Nephron (organoid): ENCODE measurements around the gene ALAS1.

Source experiments
- H3K27ac Mint-ChIP-seq, 3 experiments: 2 replicates each; pipeline ENCODE4 v1.8.0; 2020; ENCODE audit warnings: mixed read lengths in 3 of 3, mild to moderate bottlenecking in 2 of 3, moderate library complexity in 1 of 3
- H3K27me3 Mint-ChIP-seq: 2 replicates; pipeline ENCODE4 v1.8.0; 2021; ENCODE audit warnings: low read depth, mild to moderate bottlenecking, moderate library complexity, mixed read lengths
- H3K36me3 Mint-ChIP-seq: 2 replicates; pipeline ENCODE4 v1.8.0; 2020; ENCODE audit warnings: low read depth, mixed read lengths
- H3K4me1 Mint-ChIP-seq: 2 replicates; pipeline ENCODE4 v1.8.0; 2020; ENCODE audit warnings: mixed read lengths
- H3K4me3 Mint-ChIP-seq, 3 experiments: 2 replicates each; pipeline ENCODE4 v1.8.0; 2020; ENCODE audit warnings: mild to moderate bottlenecking in 3 of 3, mixed read lengths in 3 of 3, moderate library complexity in 2 of 3
- H3K9me3 Mint-ChIP-seq: 2 replicates; pipeline ENCODE4 v1.8.0; 2020; ENCODE audit warnings: mixed read lengths
- TF ChIP-seq, protein P1 (sequence below), 3 experiments: fragments of 200-600 bp; sonication (generic); IDR thresholded peaks; one replicate each; pipeline ENCODE4 v1.5.0; 2021; ENCODE audit warnings: antibody characterized with exemption in 3 of 3; ENCODE audit not compliant: unreplicated experiment in 3 of 3

The ALAS1 gene

DNA sequence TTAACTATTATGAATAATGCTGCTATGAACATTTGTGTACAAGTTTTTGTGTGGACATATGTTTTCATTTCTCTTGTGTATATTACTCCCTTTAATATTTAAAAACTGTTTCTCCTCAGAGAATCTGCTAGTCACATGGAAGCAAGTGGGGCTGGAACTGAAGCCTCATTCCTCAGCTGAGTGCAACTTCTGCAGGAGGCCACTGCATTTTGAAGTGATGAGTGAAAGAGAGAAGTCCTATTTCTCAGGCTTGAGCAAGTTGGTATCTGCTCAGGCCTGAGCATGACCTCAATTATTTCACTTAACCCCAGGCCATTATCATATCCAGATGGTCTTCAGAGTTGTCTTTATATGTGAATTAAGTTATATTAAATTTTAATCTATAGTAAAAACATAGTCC is 15.9 kb downstream of the ALAS1 start:
- Mint-ChIP-seq H3K27me3 (no peaks in the 10 kb centered on the region), H3K4me1 (peaks cover 21% of the 10 kb centered on the region), H3K27ac (no peak overlapping the region), H3K9me3 (no peaks in the 10 kb centered on the region), H3K36me3 (peaks cover 66% of the 10 kb centered on the region), H3K4me3 (no peak overlapping the region)
- TF ChIP-seq, protein P1, sequence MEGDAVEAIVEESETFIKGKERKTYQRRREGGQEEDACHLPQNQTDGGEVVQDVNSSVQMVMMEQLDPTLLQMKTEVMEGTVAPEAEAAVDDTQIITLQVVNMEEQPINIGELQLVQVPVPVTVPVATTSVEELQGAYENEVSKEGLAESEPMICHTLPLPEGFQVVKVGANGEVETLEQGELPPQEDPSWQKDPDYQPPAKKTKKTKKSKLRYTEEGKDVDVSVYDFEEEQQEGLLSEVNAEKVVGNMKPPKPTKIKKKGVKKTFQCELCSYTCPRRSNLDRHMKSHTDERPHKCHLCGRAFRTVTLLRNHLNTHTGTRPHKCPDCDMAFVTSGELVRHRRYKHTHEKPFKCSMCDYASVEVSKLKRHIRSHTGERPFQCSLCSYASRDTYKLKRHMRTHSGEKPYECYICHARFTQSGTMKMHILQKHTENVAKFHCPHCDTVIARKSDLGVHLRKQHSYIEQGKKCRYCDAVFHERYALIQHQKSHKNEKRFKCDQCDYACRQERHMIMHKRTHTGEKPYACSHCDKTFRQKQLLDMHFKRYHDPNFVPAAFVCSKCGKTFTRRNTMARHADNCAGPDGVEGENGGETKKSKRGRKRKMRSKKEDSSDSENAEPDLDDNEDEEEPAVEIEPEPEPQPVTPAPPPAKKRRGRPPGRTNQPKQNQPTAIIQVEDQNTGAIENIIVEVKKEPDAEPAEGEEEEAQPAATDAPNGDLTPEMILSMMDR (IDR thresholded peaks at IDR 0.05; ENCODE audit: unreplicated experiment in 3 of 3), result no peak

DNA sequence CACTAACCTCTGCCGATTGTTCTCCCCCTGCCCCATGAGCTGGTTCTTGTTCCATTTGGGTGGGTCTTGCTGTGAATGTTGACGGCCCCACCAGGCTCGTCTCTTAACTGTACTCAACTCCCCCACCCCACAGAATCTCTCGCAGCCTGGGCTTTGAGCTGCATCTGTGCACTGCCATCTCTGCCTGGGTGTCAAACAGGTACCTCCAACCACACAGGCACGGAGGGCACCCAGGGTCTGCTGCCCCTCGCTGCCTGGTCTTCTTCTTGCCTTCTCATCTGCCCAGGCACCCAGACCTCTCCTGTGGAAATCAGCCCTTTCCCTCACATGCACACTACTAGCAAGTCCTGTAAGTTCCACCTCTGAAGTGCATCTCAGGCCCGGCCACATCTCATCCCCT is 17.4 kb downstream of the ALAS1 start:
- Mint-ChIP-seq H3K4me3 (no peak overlapping the region), H3K27ac (peak overlapping the region in 1 of 3 experiments; percentile 35), H3K27me3 (no peaks in the 10 kb centered on the region), H3K36me3 (peaks cover 53% of the 10 kb centered on the region), H3K9me3 (no peaks in the 10 kb centered on the region), H3K4me1 (peaks cover 29% of the 10 kb centered on the region)
- TF ChIP-seq, protein P1 (IDR thresholded peaks at IDR 0.05; ENCODE audit: unreplicated experiment in 3 of 3), result no peak

DNA sequence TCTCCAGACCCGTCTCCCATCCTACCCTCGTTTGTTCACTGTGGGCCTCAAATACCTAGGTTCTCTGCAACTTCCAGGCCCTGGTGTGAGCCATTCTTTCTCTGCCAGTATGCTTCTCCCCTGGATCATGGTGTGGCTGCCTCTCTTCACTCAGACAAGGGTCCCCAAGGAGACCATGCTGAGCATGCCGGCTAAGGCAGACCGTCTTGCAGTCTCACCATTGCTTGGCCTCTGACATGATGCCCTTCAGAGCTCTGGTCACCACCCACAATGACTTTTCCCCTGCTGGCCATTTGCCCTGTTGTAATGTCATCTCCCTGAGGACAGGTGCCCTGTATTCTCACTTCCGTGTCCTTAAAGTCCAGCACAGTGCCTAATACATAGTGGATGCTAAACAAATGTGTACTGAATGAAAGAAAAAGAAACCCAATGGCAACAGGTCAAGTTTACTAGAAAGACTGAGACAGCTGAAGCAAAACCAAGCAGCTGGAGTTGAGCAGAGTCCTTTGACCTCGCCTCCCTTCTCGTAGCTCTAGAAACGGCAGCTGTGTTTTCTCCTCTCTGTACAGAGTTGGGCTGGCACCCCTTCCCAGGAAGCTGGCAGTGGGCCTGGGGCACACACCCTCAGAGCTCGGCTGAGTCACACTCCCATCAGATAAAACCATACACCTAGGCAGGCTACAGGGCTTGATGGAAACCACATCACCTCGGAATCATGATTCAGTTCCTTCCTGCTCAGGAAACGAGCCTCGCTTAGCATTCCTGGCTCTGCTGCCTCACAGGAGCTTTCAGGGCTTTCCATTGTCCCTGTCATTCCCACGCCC is 18.8 kb downstream of the ALAS1 start:
- peaks cover 41% of the 10 kb centered on the region for H3K36me3 Mint-ChIP-seq

DNA sequence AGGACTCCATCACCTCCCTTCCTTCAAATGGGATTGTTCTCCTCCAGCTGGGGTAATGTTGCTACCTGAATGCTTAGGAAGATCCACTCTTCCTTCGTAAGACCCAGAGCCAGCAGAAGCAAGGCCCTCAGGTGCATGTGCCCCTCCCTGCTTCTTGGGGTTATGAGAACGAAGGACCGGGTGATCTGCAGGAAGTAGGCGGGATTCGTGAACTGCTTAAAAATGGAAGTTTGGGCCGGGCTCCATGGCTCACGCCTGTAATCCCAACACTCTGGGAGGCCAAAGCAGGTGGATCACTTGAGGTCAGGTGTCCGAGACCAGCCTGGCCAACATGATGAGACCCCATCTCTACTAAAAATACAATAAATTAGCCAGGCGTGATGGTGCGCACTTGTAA is 19.4 kb downstream of the ALAS1 start:
- Mint-ChIP-seq H3K9me3 (no peaks in the 10 kb centered on the region), H3K4me1 (peaks cover 33% of the 10 kb centered on the region), H3K27me3 (peaks cover 3% of the 10 kb centered on the region), H3K27ac (peak overlapping the region; percentile 43 to 81 (median 76)), H3K4me3 (no peak overlapping the region), H3K36me3 (peaks cover 35% of the 10 kb centered on the region)
- TF ChIP-seq, protein P1 (IDR thresholded peaks at IDR 0.05; ENCODE audit: unreplicated experiment in 3 of 3), result no peak

More for the DNA sequence above, 18.8 kb downstream of the ALAS1 start:
- TF ChIP-seq, protein P1 (IDR thresholded peaks at IDR 0.05; ENCODE audit: unreplicated experiment in 3 of 3), result no peak
- H3K27me3 Mint-ChIP-seq, result no peaks in the 10 kb centered on the region
- peak overlapping the region; percentile 43 to 81 (median 76) for H3K27ac Mint-ChIP-seq
- peaks cover 33% of the 10 kb centered on the region for H3K4me1 Mint-ChIP-seq
- H3K4me3 Mint-ChIP-seq, result no peak overlapping the region
- H3K9me3 Mint-ChIP-seq, result no peaks in the 10 kb centered on the region

DNA sequence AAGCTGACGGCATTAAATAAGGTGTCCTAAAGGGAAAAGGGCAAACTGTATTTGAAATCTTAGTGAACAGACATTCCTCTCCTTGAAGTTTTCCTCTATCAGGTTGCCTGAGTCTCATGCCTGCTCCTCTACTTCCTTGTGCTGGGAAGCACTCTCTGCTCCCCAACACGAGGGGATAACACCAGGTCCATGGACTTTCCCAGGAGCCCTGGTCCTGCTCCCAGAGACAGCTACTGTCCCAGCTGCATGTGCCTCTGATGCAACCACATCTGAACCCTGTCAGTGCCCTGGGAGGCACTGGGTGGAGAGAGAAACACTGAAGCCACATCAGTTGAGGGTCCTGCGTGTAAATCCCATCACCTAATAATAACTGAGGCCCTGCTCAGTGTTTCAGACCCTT is 20.1 kb downstream of the ALAS1 start:
- H3K9me3 Mint-ChIP-seq, result no peaks in the 10 kb centered on the region
- H3K36me3 Mint-ChIP-seq, result peaks cover 31% of the 10 kb centered on the region
- peak overlapping the region in 1 of 3 experiments; percentile 81 for H3K27ac Mint-ChIP-seq
- peaks cover 33% of the 10 kb centered on the region for H3K4me1 Mint-ChIP-seq
- TF ChIP-seq, protein P1 (IDR thresholded peaks at IDR 0.05; ENCODE audit: unreplicated experiment in 3 of 3), result no peak
- H3K4me3 Mint-ChIP-seq, result no peak overlapping the region
- peaks cover 3% of the 10 kb centered on the region for H3K27me3 Mint-ChIP-seq

DNA sequence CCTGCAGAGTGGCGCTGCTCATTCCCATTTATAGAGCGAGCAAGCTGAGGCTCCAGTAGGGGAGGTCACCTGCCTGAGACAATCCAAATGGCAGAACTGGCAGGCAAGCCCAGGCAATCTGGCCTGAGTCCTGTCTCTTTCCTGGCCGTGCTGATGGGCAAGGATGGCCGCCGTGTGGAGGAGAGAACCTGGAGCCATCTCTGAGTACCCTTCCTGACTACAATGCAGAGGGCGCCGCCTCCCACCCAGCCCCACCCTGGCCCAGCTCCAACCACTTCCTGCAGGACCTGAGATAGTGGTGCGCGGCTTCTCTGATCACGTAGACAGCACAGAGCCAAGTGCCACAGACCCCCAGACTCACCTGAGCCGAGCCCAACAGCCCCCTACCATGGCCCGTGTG is 20.5 kb downstream of the ALAS1 start:
- H3K9me3 Mint-ChIP-seq, result no peaks in the 10 kb centered on the region
- H3K36me3 Mint-ChIP-seq, result peaks cover 28% of the 10 kb centered on the region
- H3K27me3 Mint-ChIP-seq, result peaks cover 3% of the 10 kb centered on the region
- H3K4me1 Mint-ChIP-seq, result peaks cover 33% of the 10 kb centered on the region
- peak overlapping the region; percentile 73 to 89 (median 82) for H3K27ac Mint-ChIP-seq
- no peak overlapping the region for H3K4me3 Mint-ChIP-seq
- TF ChIP-seq, protein P1 (IDR thresholded peaks at IDR 0.05; ENCODE audit: unreplicated experiment in 3 of 3), result no peak
